Measurements from ENCODE around the gene NHLRC3. TPM values are rescaled to one million over a fixed set of nuclear protein-coding genes. Genes with fewer than 3 reads are reported as not detected.

The NHLRC3 gene
- total and polyA plus RNA-seq, 12 donors: 6.6 to 52.1 (median 19.4) TPM

- intact Hi-C loops (cut with DNase I): loop anchor here in 1 of 2 donors (10.0 kb wide), 1 partner anchor 561 kb away; no protein-coding TSS in a partner anchor
- WGBS, 4 donors: 81 to 93% (median 87%) methylated on average over 3 of the region's 3 CpGs
Observed at GRCh38 chr13:39054112-39054511, 15.9 kb downstream of the NHLRC3 start.

GRCh38 chr13:39056018-39056417, 17.8 kb downstream of the NHLRC3 start:
- Histone ChIP-seq H3K4me1 (replicated peaks in 1 of 2) (no peaks in the 10 kb centered on the region), H3K36me3 (replicated peaks in 1 of 2) (no peaks in the 10 kb centered on the region), H3K27ac (no peak overlapping the region), H3K4me3 (no peak overlapping the region), H3K27me3 (no peaks in the 10 kb centered on the region), H3K9me3 (replicated peaks in 1 of 3) (no peaks in the 10 kb centered on the region)
- WGBS, 4 donors: 90 to 100% (median 98%) methylated on average over 1 of the region's 1 CpG
- intact Hi-C loops (cut with DNase I): loop anchor here in 1 of 2 donors (10.0 kb wide), 1 partner anchor 559 kb away; no protein-coding TSS in a partner anchor
- DNase-seq: no peak
- no peak for TF ChIP-seq POLR2A (IDR thresholded peaks at IDR 0.05)
- no peak for TF ChIP-seq CTCF (IDR thresholded peaks at IDR 0.05)

More at GRCh38 chr13:39054112-39054511, 15.9 kb downstream of the NHLRC3 start:
- Histone ChIP-seq H3K4me3 (no peak overlapping the region), H3K9me3 (replicated peaks in 1 of 3) (no peaks in the 10 kb centered on the region), H3K27ac (no peak overlapping the region), H3K4me1 (replicated peaks in 1 of 2) (no peaks in the 10 kb centered on the region), H3K36me3 (replicated peaks in 1 of 2) (no peaks in the 10 kb centered on the region), H3K27me3 (no peaks in the 10 kb centered on the region)
- DNase-seq: no peak
- TF ChIP-seq POLR2A (IDR thresholded peaks at IDR 0.05) (no peak), CTCF (IDR thresholded peaks at IDR 0.05) (no peak)

GRCh38 chr13:39058040-39058439, 19.8 kb downstream of the NHLRC3 start:
- Histone ChIP-seq H3K27ac (no peak overlapping the region), H3K4me1 (replicated peaks in 1 of 2) (no peaks in the 10 kb centered on the region), H3K36me3 (replicated peaks in 1 of 2) (no peaks in the 10 kb centered on the region), H3K9me3 (replicated peaks in 1 of 3) (no peaks in the 10 kb centered on the region), H3K27me3 (no peaks in the 10 kb centered on the region), H3K4me3 (no peak overlapping the region)
- intact Hi-C loops (cut with DNase I): loop anchor here in 1 of 2 donors (10.0 kb wide), 1 partner anchor 557 kb away; no protein-coding TSS in a partner anchor
- DNase-seq: no peak
- TF ChIP-seq POLR2A (IDR thresholded peaks at IDR 0.05) (no peak), CTCF (IDR thresholded peaks at IDR 0.05) (no peak)

- Histone ChIP-seq H3K4me1 (replicated peaks in 1 of 2) (no peaks in the 10 kb centered on the region), H3K27ac (no peak overlapping the region), H3K36me3 (replicated peaks in 1 of 2) (no peaks in the 10 kb centered on the region), H3K4me3 (no peak overlapping the region), H3K27me3 (no peaks in the 10 kb centered on the region), H3K9me3 (replicated peaks in 1 of 3) (no peaks in the 10 kb centered on the region)
- intact Hi-C loops (cut with DNase I): no loop called here
- TF ChIP-seq POLR2A (IDR thresholded peaks at IDR 0.05): no peak
- no peak for TF ChIP-seq CTCF (IDR thresholded peaks at IDR 0.05)
- no peak for DNase-seq
- 96 to 100% (median 99%) methylated on average over 1 to 4 of the region's 4 CpGs for WGBS, 4 donors
Observed at GRCh38 chr13:39062004-39062403, 23.7 kb downstream of the NHLRC3 start.

All from adrenal gland (tissue), 12 donors.